ENCODE measurements around the gene ADCY3.

ADCY3 gene

DNA sequence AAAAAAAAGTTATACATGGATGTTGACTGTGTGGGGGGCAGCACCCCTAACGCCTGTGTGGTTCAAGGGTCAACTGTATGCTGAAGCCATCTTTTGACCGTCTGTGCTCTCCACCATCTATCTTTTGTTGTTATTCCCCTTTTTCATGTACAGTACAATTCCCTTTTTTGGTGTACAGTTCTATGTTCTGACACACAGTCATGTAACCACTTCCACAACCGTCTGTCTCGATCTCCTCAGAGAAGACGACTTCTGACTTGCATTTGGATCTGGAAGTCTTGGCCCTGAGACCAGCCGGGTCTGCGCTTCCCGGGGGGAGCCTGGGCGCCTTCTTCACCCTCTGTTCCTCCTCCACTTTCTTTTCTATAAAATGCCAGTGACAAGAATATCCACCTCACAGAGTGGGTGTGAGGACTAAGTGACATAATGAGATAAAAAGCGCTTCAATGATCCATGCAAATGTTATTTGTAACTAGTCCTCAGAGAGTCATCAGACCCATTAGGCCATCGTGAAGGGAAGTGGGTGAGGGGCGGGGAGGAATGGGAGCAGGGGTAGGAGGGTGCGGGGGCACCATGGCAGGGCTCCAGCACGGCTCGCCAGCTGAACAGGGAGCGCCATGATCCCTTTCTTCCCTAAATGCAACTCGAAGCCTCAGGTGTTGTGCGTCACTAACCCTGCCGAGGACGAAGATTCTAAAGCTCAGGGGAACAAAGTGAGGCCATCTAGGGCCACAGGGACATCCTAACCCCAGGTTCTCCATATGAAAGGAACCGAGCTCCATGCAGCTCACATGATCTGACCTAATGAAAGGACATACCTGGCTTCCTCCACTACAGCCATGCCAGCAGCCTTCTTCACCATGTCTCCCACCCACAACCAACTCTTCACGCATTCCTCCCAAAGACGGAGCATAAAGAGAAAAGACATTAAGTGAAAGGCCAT, 16.6 kb downstream of the ADCY3 start:
- DNase-seq (ENCODE audit: low spot score), result no peak

DNA sequence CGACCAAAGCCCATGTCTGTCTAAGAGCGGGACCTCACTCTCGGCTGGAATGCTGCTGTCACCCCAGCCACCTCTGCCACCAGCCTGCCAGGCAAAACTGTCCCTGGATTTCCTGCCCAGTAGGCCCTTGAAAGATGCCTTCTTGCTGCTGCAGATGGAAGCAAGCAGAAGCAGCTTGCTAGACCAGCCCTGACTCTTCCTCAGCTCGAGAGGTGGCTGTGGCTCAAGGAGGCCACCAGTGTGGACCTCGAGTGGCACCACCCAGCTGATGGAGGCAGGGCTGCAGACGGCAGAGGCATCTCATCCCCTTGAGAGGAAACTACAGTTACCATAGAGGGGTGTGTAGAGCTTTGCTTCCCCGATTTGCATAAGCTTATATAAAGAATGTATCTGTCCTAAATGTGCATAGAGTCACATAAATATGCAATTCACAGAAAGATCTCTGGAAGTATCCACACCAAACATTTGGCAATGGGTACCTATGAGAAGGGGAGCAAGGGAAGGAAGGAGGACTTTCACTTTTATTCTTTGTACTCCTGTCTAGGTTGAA, 20.6 kb downstream of the ADCY3 start:
- DNase-seq (ENCODE audit: low spot score), result no peak

DNA sequence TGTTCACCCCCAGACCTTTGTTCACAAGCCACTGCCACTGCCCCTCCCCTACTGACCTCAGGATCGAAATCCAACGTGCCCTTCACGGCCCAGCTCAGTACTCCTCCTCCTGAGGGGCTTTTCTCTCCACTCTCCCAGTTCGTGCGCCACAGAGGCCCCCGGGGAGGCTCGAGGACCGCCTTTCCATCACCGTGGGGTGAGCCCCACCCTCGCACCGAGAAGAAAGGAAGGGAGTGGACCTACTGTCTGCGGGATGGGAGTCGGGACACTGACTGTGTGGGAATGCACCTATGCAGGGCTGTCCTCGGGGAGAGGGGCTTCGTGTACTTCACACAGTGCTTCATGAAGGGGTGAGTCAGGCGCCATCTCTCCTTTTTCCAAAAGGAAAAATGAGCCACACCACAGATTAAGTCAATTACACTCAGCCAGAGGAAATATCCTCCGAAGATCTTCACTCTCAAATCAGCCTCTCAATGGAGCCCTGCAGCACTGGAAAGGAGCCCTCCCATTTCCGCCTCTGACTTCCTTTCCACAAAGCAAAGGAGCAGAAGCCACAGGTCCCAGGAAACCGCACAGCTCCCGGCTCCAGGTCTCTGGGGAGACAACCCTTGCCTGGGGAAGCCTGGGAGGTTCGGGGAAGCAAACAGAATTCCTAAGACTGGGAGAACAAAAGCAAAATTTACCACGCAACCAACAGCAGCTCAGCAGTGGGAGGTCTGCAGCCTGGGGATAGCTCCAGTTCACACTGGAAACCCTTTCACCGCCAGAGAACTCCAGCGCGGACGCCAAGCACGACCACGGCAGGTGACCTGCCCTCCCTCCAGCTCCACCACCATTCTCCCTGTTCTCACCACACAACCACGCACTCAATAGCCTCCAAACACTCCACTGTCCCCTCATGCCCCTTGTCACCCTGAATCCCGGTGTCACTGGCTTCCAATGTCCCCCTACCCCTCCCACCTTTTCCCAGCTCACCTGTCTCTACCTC, 21.6 kb downstream of the ADCY3 start:
- DNase-seq (ENCODE audit: low spot score), result no peak

DNA sequence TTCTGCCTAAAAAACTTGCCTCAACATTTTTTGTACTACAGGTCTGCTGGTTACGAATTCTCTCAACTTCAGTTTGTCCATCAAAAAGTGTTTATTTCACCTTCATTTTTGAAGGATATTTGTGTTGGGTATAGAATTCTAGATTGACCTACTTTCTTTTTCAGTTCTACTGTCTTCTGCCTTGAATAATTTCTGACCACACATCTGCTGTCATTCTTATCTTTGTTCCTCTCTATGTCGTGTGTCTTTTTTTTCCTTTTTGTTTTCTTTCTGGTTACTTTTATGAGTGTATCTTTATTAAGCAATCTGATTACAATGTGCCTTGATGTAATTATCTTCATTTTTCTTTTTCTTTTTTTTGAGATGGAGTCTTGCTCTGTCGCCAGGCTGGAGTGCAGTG, 25.3 kb downstream of the ADCY3 start:
- DNase-seq (ENCODE audit: low spot score), result peak; percentile 21

DNA sequence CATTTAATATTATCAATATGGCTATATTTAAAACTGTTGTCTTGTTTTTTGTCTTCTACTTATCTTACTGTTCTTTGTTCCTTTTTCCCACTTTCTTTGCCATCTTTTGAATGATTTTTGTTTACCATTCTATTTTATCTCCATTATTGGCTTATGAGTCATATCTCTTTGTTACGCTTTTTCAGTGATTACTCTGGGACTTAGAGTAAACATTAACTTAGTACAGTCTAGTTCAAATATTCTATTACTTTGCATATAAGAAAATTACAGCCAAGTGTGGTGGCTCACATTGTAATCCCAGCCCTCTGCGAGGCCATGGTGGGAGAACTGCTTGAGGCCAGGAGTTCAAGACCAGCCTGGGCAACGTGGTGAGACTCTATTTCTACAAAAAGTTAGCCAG, 26.1 kb downstream of the ADCY3 start:
- DNase-seq (ENCODE audit: low spot score), result no peak

DNA sequence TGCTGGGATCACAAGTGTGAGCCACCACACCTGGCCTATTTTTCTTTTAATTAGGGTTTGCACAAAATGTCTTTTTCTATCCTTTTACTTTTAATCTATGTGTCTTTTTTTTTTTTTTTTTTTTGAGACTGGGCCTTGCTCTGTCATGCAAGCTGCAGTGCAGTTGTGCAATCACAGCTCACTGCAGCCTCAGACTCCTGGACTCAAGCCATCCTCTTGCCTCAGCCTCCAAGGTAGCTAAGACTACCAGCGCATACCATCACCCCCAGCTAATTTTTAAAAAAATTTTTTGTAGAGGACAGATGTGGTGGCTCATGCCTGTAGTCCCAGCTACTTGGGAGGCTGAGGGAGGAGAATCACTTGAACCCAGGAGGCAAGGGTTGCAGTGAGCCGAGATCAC, 27.1 kb downstream of the ADCY3 start:
- DNase-seq (ENCODE audit: low spot score), result no peak

DNA sequence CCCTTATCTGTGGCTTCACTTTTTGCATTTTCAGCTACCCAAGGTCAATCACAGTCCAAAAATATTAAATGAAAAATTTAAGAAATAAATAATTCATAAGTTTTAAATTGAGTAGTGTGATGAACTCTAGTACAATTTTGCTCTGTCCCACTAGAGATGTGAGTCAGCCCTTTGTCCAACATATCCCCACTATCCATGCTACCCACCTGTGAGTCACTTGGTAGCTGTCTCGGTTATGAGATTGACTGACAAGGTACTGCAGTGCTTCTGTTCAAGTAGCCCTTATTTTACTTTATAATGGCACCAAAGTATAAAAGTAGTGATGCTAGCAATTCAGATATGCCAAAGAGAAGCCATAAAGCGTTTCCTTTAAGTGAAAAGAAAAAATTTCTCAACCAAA, 28.8 kb downstream of the ADCY3 start:
- peak; percentile 28 for DNase-seq (ENCODE audit: low spot score)

DNA sequence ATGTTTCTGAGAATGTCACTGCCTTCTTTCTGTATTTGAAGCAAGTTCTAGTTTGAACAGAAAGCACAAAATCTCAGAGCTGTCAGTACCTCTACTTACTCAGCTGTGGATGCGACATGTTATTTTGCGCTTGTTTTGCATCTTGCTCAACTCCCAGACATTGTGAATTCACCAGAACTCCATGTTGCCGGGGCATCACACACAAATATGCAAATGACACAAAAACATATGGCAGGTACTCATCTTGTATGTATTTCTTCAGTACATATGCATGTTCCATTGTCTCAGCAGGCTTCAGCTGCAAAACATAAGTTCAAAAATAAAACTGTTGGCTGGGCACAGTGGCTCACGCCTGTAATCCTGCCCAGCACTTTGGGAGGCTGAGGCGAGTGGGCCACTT, 30.8 kb downstream of the ADCY3 start:
- no peak for DNase-seq (ENCODE audit: low spot score)

DNA sequence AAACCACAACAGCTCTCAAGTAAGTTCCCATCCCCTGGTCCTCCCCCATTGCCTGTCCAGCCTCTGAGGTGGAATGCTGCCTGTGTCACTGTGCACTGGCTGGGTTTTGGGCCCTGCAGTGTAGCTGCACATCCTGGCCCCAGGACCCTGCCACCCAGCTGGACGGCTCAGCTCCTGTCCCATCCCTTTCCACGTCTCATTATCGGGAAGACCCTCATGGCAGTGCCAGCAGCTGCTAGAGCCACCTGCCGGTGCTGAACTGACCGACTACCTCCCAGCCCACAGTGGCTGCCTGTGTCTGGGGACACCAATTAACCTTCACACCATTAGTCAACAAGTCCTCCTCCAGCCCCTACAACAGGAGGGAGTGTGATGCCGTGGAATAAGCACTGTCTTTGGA, 31.9 kb downstream of the ADCY3 start:
- no peak for DNase-seq (ENCODE audit: low spot score)

DNA sequence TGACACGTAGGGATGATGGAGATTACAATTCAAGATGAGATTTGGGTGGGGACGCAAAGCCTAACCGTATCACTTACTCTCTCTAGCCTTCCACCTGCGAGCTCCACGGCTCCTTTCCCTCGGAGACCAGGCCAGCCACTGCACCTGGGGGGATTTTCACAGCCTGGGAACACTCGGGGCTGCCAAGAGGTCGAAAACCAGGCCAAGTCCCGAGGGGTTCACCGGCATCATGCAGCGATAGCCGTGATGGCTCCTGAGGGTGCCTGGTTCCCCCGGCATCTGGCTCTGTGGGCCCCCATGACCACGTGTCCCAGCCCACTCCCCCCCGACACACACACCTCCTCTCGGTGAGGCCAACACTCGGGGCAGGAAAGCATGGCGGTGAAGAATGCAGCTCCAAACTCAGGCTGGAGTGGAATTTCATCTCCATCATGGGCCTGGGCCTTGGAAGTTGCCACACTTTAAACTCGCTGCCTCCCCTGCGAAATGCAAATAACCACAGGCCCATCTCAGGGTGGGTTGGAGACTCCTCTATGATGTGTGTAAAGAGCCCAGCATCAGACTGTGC, 32.6 kb downstream of the ADCY3 start:
- no peak for DNase-seq (ENCODE audit: low spot score)

DNA sequence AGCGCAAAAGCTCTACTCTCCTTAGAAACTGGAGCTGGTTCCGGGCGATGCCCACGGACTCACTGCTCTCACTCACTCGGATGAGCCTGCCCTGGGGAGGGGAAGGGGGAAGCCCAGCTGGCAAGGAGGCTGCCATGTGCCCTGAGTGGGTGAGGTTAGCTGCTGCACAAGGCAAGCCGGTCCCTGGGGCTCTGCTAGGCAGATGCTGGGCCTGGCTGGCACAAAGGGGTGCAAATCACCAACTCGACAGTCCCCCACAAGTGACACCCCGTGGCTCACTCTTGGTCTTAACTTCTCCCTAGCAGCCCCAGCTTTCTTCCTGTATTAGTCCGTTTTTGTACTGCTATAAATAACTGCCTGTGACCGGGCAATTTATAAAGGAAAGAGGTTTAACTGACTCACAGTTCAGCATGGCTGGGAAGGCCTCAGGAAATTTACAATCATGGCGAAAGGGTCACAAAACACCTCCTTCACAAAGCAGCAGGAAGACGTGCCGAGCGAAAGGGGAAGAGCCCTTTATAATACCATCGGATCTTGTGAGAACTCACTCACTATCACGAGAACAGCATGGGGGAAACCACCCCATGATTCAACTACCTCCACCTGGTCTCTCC, 33.2 kb downstream of the ADCY3 start:
- no peak for DNase-seq (ENCODE audit: low spot score)

DNA sequence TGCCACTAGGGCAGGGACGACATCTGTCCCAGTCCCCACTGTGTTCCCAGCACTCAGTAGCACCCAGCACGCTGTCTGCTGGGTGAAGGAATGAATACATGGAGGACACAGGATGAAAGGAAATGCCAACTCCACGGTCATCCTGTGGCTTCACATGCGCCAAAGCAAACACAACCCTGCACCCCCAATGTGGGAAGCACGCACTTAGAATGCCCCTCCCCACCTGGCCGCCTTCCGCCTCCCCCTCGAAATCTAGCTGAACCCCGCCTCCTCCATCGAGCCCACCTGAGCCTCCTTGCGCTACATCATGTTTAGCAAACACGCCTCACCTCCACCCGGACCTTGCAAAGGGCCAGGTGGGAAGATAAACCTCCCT, 33.9 kb downstream of the ADCY3 start:
- no peak for DNase-seq (ENCODE audit: low spot score)

DNA sequence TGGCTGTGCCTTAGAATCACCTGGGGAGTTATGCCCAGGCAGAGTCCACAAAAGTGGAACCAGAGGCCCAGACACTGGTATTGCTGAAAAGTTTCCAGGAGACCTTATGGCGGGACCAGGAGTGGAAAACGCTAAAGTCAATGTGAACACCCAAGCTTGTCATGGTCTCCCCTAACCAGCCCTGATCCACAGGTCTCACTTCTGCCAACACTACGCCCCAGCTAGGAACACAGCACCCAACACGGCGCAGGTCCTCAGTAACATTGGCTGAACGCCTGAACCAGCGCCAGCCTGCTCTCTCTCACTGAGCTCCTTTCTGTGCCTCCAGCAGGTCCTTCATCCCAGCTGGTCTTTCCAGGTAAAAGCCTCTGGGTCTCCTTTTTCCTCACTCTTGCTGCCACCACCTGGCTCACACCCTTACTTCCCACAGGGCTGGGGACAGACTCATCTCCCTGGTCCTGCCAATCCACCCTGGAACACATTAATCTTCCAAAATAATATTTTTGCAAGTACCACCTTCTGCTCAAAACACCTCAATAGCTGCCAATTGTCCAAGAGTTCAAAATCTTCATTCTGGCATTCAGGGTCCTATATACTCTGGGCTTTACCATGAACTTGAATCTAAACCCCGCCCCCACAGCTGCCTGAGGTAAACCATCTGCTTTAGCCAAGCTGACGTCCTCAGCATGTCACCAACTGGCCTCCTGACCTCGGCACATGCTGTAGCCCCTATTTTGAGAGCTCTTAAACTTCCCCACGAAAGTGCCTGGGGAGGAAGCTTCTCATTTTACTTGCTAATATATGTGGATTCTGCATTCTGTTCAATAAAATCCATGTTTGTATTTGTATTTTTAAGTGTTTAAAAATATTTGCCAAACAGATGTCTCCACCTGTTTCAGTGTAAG, 34.6 kb downstream of the ADCY3 start:
- DNase-seq (ENCODE audit: low spot score), result no peak

DNA sequence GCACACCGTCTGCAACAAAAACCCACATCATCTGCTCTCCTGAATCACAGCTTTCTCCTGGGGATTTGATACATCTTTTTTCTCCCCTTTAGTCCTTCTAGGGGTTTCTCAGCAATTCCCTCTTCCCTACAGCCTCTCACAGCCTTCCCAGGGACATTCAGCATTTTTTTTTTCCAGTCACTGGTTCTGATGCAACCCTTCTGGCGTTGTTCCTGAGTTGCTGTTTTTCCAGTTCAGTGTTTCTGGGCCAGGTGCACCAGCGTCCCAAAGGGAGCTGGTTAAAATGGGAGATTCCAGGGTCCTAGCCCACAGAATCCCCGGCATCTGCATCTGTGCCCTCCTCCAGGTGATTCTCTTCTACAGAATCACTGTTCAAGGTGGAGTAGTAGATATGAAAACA, 36.1 kb downstream of the ADCY3 start:
- no peak for DNase-seq (ENCODE audit: low spot score)

DNA sequence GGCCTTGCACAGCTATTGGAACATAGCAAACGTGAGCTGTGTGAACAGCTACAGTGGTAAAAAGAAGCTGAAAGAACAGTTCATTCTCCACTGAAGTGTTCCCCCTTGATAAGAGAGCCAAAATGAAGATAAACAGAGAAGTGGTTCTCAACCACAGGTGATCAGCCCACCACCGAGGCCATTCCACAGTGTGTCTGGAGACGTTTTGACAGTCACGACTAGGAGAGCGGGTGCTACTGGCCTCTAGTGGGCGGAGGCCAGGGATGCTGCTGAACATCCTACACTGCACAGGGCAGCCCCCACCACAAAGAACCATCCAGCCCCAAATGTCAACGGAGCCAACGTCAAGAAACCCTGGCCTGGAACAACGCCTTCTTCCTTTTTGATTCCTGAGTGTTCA, 38.4 kb downstream of the ADCY3 start:
- DNase-seq (ENCODE audit: low spot score), result no peak

DNA sequence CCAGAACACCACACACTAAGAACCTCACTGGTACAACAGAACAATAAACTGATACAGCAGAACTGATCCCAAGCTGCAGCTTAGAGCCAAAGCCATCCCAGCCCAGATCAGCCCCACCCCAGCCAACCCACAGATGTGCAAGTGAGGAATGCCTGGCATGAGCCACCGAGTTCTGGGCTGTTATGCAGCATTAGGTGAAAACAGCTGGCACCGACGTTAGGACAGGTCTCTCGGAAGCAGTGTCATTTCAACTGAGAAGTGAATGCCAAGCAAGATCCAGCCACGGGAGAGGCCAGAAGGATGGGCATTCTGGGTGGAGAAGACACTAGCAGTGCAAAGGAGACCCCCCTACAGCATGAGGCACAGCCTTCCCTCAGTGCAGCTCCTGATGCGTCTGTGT, 38.9 kb downstream of the ADCY3 start:
- DNase-seq (ENCODE audit: low spot score), result no peak

DNA sequence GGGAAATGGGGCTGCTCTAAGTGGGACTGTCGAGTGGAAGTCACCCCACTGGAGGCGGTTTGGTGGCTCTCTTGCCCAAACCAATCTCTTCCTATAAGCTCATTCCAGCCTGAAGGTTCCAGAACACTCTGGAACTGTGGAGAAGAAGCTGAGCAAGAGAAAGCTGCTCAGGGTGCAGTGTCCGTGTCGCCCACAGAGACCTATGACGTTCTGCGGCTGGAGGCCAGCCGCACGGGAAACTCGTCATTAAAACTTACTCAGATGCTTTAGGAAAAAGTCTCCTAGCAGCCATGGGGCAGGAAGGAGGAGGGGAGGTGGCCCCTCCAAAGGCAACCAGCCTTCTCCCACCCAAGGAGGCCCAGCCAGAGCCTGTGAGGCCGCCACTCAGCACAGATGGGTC, 41.7 kb downstream of the ADCY3 start:
- DNase-seq (ENCODE audit: low spot score), result no peak

DNA sequence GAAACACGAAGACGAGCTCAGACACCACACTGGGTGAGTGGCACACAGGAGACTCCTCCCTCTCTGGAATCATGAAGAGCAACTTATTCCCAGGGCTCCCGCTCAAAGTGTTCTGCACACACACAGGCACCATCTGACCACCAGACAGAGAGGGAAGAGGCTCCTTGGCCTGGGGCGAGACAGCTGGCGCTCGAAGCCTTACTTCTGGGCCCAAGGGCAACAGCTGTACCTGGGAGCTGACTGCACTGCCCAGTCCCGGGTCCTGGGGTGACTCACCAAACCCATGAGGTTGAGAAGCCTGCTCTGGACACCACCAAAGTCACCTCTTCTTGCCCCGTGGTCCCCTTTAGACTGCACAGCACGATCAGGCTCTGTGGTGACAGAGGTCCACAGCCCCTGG, 42.4 kb downstream of the ADCY3 start:
- no peak for DNase-seq (ENCODE audit: low spot score)

DNA sequence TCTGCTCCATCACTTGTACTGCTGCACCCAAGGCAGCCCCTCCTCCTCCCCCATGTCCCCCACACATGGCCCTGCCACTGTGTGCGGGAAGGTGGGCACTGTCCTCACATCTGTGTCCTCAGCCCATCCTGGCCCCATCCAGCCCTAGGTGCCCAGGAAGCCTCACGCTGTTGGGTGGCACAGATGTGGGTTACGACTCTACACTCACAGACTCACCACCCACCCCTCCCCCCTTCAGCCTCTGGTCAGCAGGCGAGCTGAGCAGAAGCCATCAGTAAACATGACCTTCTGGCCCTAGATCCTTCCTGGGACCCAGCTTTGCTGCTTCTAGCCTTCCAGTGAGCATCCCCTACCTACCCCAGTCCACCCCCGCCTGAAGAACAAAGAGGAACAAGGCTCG, 43.0 kb downstream of the ADCY3 start:
- no peak for DNase-seq (ENCODE audit: low spot score)

DNA sequence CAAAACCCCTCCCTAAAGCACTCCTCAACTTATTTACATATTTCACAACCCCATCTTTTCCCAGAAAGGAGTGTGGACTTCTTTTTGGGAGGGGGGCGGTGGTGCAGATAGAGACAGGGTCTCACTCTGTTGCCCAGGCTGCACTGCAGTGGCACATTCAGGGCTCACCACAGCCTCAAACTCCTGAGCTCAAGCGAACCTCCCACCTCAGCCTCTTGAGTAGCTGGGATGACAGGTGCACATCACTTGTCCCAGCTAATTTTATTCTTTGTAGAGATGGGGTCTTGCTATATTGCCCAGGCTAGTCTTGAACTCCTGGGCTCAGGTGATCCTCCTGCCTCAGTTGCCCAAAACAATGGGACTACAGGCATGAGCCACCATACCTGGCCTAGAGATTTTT, 44.1 kb downstream of the ADCY3 start:
- DNase-seq (ENCODE audit: low spot score), result no peak

DNA sequence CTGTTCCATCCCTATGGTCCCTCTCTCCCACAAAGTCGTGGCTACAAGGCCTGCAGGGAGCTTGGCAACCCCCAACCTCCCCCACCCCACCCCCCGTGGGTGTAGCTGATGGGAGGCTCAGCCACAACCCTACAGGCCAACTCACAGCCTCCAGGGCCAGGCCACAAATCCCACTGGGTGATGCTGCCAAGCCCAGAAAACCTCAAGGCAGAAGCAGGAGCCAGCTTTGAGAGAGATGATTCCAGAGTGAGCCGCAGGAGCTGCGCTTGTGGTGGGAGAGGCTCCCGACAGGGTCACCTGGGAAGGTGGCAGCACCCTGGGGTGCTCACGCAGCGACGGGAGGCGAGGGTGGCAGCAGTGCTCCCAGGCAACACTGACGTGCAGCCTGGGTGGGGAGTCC, 44.8 kb downstream of the ADCY3 start:
- no peak for DNase-seq (ENCODE audit: low spot score)
